Kidney epithelial cell (primary cell): ENCODE results near the gene PLK2. TPM values are rescaled to one million over a fixed set of nuclear protein-coding genes. Genes with fewer than 3 reads are reported as not detected.

ENCODE experiments used
- DNase-seq: peaks from one replicate; pipeline ENCODE4 v3.0.0-alpha.2; 2010; ENCODE audit warnings: low read depth
- H3K27me3 ChIP-seq: 2 replicates; pipeline ENCODE4 v1.6.0; 2011; ENCODE audit warnings: low read length; ENCODE audit not compliant: control insufficient read depth, insufficient read depth
- H3K36me3 ChIP-seq: 2 replicates; pipeline ENCODE4 v1.5.1; 2011; ENCODE audit warnings: low read length; ENCODE audit not compliant: control insufficient read depth, insufficient read depth
- H3K4me3 ChIP-seq: 2 replicates; pipeline ENCODE4 v1.5.1; 2011; ENCODE audit warnings: low read depth, mild to moderate bottlenecking, control low read depth, low read length
- CTCF ChIP-seq: IDR thresholded peaks from 2 replicates; pipeline ENCODE4 v1.5.1; 2011; ENCODE audit warnings: mild to moderate bottlenecking, moderate library complexity, low read length, control low read depth, inconsistent platforms; ENCODE audit not compliant: insufficient read depth, poor library complexity, severe bottlenecking
- total RNA-seq: library from RNA; depleted of rRNA; stranded (reverse); fragments of >200 nt; gene quantifications from 2 replicates; pipeline ENCODE4 v1.2.3, GENCODE V29; 2015

PLK2 gene
- total RNA-seq, 1 donor from 2014 or later, result 245 TPM

- Histone ChIP-seq H3K4me3 (no peak overlapping the region), H3K27me3 (peaks cover 2% of the 10 kb centered on the region), H3K36me3 (no peaks in the 10 kb centered on the region)
- TF ChIP-seq CTCF, result peak; percentile 20
- DNase-seq, result no peak
Observed at GRCh38 chr5:58477760-58478376, 18.0 kb upstream of the PLK2 start.

GRCh38 chr5:58475404-58475803 lies 15.5 kb upstream of the PLK2 start:
- TF ChIP-seq CTCF, result no peak
- H3K36me3 ChIP-seq, result no peaks in the 10 kb centered on the region
- no peaks in the 10 kb centered on the region for H3K27me3 ChIP-seq
- DNase-seq, result no peak
- H3K4me3 ChIP-seq, result no peak overlapping the region

- H3K27me3 ChIP-seq, result no peaks in the 10 kb centered on the region
- H3K36me3 ChIP-seq, result no peaks in the 10 kb centered on the region
- DNase-seq, result no peak
- no peak for TF ChIP-seq CTCF
- H3K4me3 ChIP-seq, result no peak overlapping the region
Observed at GRCh38 chr5:58469896-58470295, 10.0 kb upstream of the PLK2 start.

- no peaks in the 10 kb centered on the region for H3K36me3 ChIP-seq
- no peak for DNase-seq
- peak; percentile 30 for TF ChIP-seq CTCF
Observed at GRCh38 chr5:58466939-58467338, 7.1 kb upstream of the PLK2 start.

GRCh38 chr5:58462623-58463230 lies 2.8 kb upstream of the PLK2 start:
- no peak overlapping the region for H3K4me3 ChIP-seq
- DNase-seq, result no peak
- H3K27me3 ChIP-seq, result no peaks in the 10 kb centered on the region
- peaks cover 3% of the 10 kb centered on the region for H3K36me3 ChIP-seq
- peak; percentile 40 for TF ChIP-seq CTCF

More at GRCh38 chr5:58466939-58467338, 7.1 kb upstream of the PLK2 start:
- no peak overlapping the region for H3K4me3 ChIP-seq
- no peaks in the 10 kb centered on the region for H3K27me3 ChIP-seq

GRCh38 chr5:58462154-58462553 lies 2.3 kb upstream of the PLK2 start:
- no peak for TF ChIP-seq CTCF
- no peak for DNase-seq
- Histone ChIP-seq H3K36me3 (peaks cover 3% of the 10 kb centered on the region), H3K27me3 (no peaks in the 10 kb centered on the region), H3K4me3 (no peak overlapping the region)
